Breast epithelium (tissue), 4 donors: ENCODE data around the gene PLOD3. TPM values are rescaled to one million over a fixed set of nuclear protein-coding genes. Genes with fewer than 3 reads are reported as not detected.
A peak's percentile ranks its signal among the peaks of the same experiment; 100 is the strongest.

Experiments used
- DNase-seq, 2 donors: peaks; one replicate each; pipeline ENCODE4 v3.0.0-alpha.2; 2019; ENCODE audit warnings: low spot score in 2 of 2
- H3K27ac ChIP-seq, 2 donors: fragments of 200-600 bp; sonication (generic) in 1 of 2; one replicate each; pipeline ENCODE4 v1.5.1; 2016 to 2019; ENCODE audit warnings: mild to moderate bottlenecking in 1 of 2
- H3K27me3 ChIP-seq, 2 donors: fragments of 200-600 bp; sonication (generic) in 1 of 2; one replicate each; pipeline versions ENCODE4 v1.5.1 to v1.6.0; 2017 to 2019; ENCODE audit warnings: control low read depth in 1 of 2, mild to moderate bottlenecking in 1 of 2
- H3K36me3 ChIP-seq: fragments of 200-600 bp; one replicate; pipeline ENCODE4 v1.5.1; 2019
- H3K4me1 ChIP-seq, 2 donors: fragments of 200-600 bp; sonication (generic); one replicate each; pipeline ENCODE4 v1.5.1; 2016 to 2019; ENCODE audit warnings: control low read depth in 1 of 2
- H3K4me3 ChIP-seq, 3 donors: fragments of 200-600 bp; sonication (generic); 1 replicate in 2 of 3; 2 replicates in 1 of 3; pipeline ENCODE4 v1.5.1; 2016 to 2019; ENCODE audit warnings: mild to moderate bottlenecking in 3 of 3, moderate library complexity in 2 of 3
- H3K9me3 ChIP-seq, 2 donors: fragments of 200-600 bp; sonication (generic) in 1 of 2; one replicate each; pipeline ENCODE4 v1.5.1; 2016 to 2019; ENCODE audit warnings: control low read depth in 1 of 2
- CTCF ChIP-seq, 3 donors: fragments of 450-650 bp; IDR thresholded peaks; one replicate each; pipeline ENCODE4 v1.5.1; 2016 to 2017; ENCODE audit warnings: antibody characterized with exemption in 3 of 3, mild to moderate bottlenecking in 3 of 3, moderate library complexity in 3 of 3
- POLR2A ChIP-seq: fragments of 450-650 bp; IDR thresholded peaks from one replicate; pipeline ENCODE4 v1.6.1; 2016; ENCODE audit warnings: antibody characterized with exemption, mild to moderate bottlenecking, moderate library complexity
- POLR2AphosphoS5 ChIP-seq, 3 donors: sonication (generic); formaldehyde crosslinking; IDR thresholded peaks; one replicate each; pipeline ENCODE4 v1.6.1; 2017; ENCODE audit warnings: antibody characterized with exemption in 3 of 3
- intact Hi-C: fragments of 100-400 bp; cut with DNase I; formaldehyde crosslinking; loops from one replicate; pipeline ENCODE4 v1.15.1; 2023; ENCODE audit warnings: low total_unique reads
- total RNA-seq, 3 donors: library from RNA; depleted of rRNA; stranded (reverse); fragments of >200 nt; gene quantifications; one replicate each; pipeline ENCODE4 v1.1.0, GENCODE V29; 2016

PLOD3 gene
- total RNA-seq, 3 donors from 2014 or later: 23.9 to 46.2 (median 43.2) TPM

GRCh38 chr7:101216860-101217387 is 457 bp downstream of the PLOD3 start:
- Histone ChIP-seq H3K27me3 (no peaks in the 10 kb centered on the region), H3K4me3 (peak overlapping the region; percentile 72 to 90 (median 84)), H3K4me1 (peaks cover 0 to 6% of the 10 kb centered on the region in 2 donors), H3K27ac (peak overlapping the region; percentile 89 to 91), H3K36me3 (no peaks in the 10 kb centered on the region), H3K9me3 (no peaks in the 10 kb centered on the region)
- TF ChIP-seq POLR2AphosphoS5 (IDR thresholded peaks at IDR 0.05): no peak
- no peak for TF ChIP-seq POLR2A
- no peak for TF ChIP-seq CTCF (IDR thresholded peaks at IDR 0.05)
- intact Hi-C loops: no loop called here
- DNase-seq: no peak

- H3K36me3 ChIP-seq: no peaks in the 10 kb centered on the region
- no peaks in the 10 kb centered on the region for H3K27me3 ChIP-seq
- intact Hi-C loops: no loop called here
- TF ChIP-seq CTCF (IDR thresholded peaks at IDR 0.05): no peak
- no peak for TF ChIP-seq POLR2A
- TF ChIP-seq POLR2AphosphoS5 (IDR thresholded peaks at IDR 0.05): no peak
- H3K9me3 ChIP-seq: no peaks in the 10 kb centered on the region
- H3K27ac ChIP-seq: no peak overlapping the region
- H3K4me3 ChIP-seq: peak overlapping the region; percentile 72 to 90 (median 84)
- no peak for DNase-seq
- H3K4me1 ChIP-seq: peaks cover 0 to 6% of the 10 kb centered on the region in 2 donors
These were observed 1.2 kb downstream of the PLOD3 start for GRCh38 chr7:101216001-101216859.

GRCh38 chr7:101212014-101212413 is 5.4 kb downstream of the PLOD3 start:
- H3K27me3 ChIP-seq: no peaks in the 10 kb centered on the region
- no peaks in the 10 kb centered on the region for H3K9me3 ChIP-seq
- no peak for DNase-seq
- intact Hi-C loops: no loop called here
- H3K27ac ChIP-seq: no peak overlapping the region
- no peak overlapping the region for H3K4me3 ChIP-seq
- TF ChIP-seq POLR2A: no peak
- no peaks in the 10 kb centered on the region for H3K4me1 ChIP-seq
- H3K36me3 ChIP-seq: no peaks in the 10 kb centered on the region

GRCh38 chr7:101211501-101211900 is 5.9 kb downstream of the PLOD3 start:
- intact Hi-C loops: no loop called here
- TF ChIP-seq CTCF (IDR thresholded peaks at IDR 0.05) (no peak), POLR2A (no peak), POLR2AphosphoS5 (IDR thresholded peaks at IDR 0.05) (no peak)
- Histone ChIP-seq H3K27me3 (no peaks in the 10 kb centered on the region), H3K9me3 (no peaks in the 10 kb centered on the region), H3K27ac (no peak overlapping the region), H3K4me3 (no peak overlapping the region), H3K4me1 (no peaks in the 10 kb centered on the region), H3K36me3 (no peaks in the 10 kb centered on the region)
- no peak for DNase-seq

- no peak overlapping the region for H3K4me3 ChIP-seq
- no peaks in the 10 kb centered on the region for H3K4me1 ChIP-seq
- H3K27me3 ChIP-seq: no peaks in the 10 kb centered on the region
- no peaks in the 10 kb centered on the region for H3K9me3 ChIP-seq
- H3K27ac ChIP-seq: no peak overlapping the region
- no peaks in the 10 kb centered on the region for H3K36me3 ChIP-seq
- TF ChIP-seq POLR2AphosphoS5 (IDR thresholded peaks at IDR 0.05) (no peak), POLR2A (no peak), CTCF (IDR thresholded peaks at IDR 0.05) (no peak)
- DNase-seq: no peak
- intact Hi-C loops: no loop called here
These were observed 7.2 kb downstream of the PLOD3 start for GRCh38 chr7:101210143-101210542.
